HK-2 (cell line): Measurements from ENCODE around the gene APBA1.

Experiments
- DNase-seq: peaks from one replicate; pipeline ENCODE4 v3.0.0-alpha.2; 2018; ENCODE audit not compliant: unreplicated experiment

APBA1 gene

GRCh38 chr9:69526699-69527098, 145.5 kb downstream of the APBA1 start:
- no peak for DNase-seq

DNA sequence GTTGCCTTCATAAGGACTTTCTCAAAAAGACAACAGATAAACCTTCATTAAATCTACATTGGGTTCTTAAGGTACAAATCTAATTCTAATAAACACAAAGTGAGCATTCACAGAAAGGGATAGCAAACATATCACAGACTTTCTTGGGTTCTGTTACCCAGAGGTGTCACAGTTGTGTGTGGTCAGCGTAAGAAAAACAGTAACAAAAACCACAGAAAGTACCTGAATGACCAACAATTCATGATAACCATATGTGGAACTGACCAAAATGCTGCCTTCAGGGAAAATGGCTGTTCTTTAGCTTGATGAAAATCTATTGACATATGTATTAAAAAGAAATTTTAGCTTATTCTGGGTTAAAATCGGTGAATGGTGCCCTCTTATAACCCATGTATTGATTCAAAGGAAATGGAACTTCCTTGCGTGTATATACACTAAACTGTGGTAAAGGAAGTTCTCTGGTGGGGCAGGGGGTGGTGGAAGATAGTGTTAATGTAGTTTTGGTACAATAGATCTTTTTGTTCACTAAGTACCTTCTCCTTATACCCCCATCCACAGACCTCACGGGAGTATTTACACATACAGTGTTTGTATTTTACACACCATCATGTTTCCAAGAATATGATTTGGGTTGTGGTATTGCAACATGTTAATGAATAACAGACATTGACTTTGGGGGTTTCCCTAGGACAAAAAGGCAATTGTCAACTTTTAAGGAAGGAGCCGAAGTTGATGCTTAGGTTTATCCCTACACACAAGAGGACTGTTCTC, 152.5 kb downstream of the APBA1 start:
- no peak for DNase-seq

DNA sequence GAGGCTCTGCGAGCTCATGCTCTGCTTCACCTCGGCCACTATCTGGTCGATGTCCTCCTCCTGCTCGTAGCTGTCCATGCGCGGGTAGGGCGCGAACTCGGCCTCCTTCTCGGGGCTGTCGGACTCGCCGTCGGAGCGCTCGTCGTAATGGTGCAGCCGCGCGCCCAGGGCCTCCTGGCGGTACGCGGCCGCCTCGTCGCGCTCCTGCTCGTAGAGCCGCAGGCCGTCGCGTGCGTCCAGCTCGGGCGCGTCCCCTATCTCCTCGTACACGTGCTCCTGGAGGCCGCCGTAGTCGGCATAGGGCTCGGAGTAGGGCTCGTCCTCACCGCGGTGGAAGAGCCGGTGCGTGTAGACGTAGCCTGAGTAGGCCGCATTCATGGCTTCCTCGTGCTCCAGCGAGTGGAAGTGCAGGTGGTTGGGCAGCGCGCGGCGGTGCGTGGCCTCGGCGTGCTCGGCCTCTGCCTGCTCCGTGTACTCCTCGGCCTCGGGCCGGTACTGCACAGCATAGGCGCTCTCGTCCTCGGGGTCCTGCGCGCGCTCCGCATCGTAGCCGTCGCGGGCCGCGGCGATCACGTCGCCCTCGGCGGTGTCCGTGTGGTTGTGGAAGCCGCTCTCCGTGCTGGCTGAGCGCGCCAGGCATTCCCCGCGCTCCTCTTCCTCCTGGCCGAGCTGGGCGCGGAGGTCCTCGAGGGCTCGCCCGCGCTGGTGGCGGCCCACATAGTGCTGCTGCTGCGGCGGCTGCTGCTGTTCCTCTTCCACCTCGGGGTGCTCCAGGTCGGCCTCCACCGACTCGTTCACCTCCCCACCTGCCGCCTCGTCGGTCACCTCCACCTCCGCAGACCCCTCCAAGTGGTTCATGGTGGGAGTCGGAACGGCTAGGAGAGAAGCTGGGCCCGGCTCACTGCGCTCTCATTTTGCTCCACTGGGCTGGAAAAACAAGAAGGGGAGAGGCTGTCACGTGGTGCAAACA, 155.5 kb downstream of the APBA1 start:
- no peak for DNase-seq

DNA sequence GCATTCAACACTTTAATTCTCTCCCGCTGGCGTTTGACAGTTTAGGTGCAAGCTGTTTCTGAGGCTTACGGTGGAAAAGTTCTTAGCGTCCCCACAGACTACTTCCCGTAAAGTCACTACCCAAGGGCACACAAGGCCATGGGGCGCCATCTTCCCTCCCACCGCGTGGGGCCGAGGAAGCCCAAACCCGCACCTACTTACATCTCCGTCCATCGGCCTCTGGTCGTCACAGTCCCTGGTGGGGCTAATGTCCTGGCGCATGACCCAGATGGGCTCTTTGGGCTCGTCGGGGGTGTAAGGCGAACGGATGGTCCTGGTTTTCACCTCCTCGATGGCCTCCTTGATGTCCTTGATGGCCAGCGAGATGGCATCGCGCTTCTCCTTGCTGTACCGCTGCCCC, 156.4 kb downstream of the APBA1 start:
- DNase-seq: no peak

DNA sequence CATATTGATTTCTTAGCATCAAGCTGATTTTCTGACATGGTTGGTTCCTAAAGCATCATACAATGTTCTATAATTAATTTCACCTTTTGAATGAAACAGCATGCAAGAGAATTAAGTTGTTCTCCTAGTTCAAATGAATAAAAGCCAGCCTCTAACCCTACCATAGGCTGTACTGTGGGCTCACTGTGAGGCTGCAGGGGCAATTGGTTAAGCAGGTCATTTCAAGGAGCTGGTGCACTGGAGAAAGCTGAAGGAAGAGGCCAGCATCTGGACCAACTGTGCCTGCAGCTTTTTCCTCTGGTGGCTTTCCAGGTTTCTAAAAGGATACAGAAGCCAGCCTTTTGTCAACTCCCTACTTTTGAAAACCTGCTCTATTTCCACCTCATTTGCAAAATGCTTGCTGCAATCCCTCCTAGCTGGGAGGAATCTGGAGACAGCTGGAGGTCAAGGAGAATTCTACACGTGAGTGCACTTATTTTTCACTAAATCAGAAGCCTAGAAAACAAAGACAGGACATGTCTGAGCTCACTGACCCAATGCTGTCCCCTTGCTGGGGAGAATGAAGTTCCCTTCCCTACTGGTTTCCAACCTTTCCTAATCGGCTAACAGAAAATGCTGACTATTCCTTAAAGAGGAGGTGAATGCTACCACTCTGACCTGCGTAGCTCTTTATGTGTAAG, 158.9 kb downstream of the APBA1 start:
- no peak for DNase-seq

DNA sequence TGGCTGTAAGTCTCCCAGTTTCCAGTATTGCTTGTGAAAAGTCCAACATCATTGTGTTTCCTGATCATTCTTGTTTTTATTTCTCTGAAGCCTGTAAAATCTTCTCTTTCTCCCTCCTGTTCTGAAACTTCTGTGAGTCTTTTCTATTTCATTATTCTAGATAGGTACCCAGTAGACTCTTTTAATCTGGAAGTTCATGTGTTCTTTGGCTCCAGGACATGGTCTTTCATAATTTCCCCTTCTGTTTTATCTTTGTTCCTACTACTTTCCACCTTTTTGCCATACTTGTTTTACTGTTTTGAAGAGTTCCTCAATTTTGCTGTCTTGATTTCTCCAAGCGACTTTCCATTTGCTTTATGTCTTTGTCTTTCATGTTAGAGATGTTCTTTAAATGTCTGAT, 168.1 kb downstream of the APBA1 start:
- no peak for DNase-seq

DNA sequence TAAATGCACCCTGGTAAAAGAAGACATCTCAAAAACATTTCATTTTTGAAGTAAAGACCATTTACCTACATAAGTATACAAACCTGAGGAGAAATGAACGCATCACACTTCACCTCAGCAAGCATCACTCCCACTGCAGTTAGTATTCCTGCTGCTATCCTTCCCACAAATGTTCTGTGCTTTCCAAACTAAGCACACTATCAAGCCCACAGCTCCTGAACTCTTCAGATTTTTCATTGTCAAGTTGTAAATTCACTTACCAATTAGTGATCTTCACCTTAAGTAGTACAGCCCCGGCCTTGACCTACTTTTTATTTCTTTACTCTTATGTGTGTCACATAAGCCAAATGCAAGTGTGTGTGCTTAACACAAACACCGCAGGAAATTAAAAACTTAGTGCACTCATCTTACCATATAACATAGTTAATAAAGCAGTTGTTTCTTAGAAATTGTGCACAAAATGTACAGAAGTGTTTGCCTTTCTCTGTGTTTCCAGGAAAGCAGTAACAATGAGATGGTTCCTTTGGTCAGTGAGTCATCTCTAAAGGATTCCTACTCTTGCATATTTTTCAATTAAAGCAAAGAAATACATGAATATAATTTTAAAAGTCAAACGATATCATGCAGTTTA, 169.4 kb downstream of the APBA1 start:
- no peak for DNase-seq

- DNase-seq: no peak
Observed at GRCh38 chr9:69500896-69501295, 171.3 kb downstream of the APBA1 start.

DNA sequence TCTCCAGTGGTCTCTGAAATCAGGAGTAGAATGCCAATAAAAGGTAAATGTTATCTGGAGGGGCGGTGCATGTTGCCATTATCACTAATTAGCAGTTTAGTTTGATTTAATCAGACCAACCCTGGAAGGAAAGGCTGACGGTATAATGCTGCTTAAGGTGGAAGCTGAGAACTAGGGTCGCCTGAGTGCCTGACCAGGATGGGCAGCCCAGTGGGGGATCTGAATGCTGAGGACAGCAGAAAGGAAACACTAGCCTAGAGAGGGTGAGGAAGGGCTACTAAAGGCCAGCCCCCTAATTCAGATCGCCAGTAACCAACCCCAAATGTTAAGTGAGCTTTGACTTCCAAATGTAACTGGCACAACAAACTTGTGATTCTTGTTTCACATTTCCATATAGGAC, 172.2 kb downstream of the APBA1 start:
- DNase-seq: no peak

GRCh38 chr9:69499407-69499806, 172.8 kb downstream of the APBA1 start:
- no peak for DNase-seq

DNA sequence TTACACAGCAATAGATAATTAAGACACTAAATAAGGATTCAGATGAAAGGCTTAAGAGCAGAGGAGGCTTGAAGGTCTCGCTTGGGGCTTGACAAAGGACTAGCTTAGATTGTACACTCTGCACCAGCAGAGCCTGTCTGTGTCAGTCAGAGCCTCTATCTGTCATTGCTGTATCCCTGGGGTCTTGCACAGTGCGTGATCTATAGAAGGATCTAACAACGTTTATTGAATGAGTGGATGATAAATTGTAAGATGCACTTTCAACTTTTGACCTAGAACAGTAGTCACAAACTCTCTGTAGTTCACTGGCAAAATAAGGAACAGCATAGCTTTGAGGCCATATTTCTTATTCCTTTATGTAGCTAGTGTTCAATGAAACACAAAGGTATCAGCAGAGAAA, 173.7 kb downstream of the APBA1 start:
- no peak for DNase-seq

DNA sequence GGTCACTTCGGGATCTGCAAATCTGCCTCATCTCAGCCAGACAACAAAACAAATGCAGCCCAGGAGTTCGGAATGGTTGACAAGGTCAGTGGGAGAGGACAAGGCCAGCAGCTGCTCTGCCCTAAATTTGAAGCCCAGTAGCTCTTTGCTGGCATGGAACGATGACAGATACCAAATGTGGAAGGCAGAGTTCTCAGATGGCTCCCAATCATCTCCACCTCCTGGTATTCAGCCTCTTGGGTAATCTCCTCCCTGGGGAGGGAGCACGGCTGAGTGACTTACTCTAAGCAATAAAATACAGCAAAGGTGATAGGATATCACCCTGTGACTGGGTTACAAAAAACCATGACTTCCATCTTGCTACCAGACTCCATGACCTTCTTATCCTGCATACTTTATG, 174.4 kb downstream of the APBA1 start:
- no peak for DNase-seq

GRCh38 chr9:69496846-69497450, 175.2 kb downstream of the APBA1 start:
- DNase-seq: no peak

- no peak for DNase-seq
Observed at GRCh38 chr9:69495296-69495695, 176.9 kb downstream of the APBA1 start.

DNA sequence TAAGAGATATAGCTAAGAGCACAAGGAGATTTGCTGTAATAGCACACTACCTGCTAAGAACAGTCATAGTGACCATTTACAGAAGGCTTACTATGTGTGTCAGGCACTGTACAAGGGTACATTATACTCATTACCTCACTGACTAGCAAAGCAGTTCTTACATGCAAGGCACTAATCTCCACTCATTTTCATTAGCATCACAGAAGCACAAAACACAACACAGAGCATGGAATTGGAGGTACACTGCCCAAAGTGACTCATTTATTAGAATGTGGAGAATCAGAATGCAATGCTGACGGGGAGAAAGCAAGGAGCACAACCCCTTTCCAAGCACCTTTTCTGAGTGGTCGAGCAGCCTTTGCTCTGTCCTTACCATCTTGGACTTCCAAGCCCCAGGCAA, 177.4 kb downstream of the APBA1 start:
- DNase-seq: no peak

DNA sequence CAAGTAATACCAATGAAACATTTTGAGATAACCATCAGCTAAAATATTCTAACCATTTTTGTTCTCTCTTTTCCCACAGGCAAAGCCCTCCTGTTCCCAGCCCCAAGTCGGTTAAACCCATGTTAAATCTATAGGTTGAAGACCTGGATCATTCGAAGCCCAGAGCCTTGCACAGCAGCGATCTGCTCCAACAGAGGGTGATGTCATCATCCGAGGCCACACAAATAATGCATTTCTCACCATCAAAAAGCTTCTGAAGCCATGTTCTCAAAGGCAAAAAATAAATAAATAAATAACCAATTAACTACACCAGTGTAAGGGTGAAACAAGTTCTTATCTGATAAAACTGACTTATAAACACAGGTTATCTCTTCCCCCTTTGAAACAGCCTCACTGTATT, 178.0 kb downstream of the APBA1 start:
- DNase-seq: no peak

DNA sequence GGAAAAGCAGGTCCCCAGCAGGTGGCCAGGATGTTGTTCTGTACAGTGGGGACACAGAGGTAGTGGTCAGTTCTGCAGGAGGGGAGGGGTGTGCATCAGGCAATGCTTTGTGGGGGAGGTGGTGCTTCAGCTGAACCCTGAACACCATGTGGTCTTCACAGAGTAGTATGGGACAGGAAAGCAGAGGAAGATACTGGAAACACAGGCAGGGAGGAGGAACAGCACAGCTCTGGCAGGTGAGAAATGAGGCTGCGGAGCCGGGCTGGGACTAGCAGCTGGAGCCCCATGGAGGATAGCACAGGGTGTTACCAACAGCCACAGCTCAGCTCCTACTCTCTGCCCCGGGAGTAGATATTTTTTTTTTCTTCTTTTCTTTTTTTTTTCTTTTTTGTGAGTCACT, 185.7 kb downstream of the APBA1 start:
- DNase-seq: no peak

DNA sequence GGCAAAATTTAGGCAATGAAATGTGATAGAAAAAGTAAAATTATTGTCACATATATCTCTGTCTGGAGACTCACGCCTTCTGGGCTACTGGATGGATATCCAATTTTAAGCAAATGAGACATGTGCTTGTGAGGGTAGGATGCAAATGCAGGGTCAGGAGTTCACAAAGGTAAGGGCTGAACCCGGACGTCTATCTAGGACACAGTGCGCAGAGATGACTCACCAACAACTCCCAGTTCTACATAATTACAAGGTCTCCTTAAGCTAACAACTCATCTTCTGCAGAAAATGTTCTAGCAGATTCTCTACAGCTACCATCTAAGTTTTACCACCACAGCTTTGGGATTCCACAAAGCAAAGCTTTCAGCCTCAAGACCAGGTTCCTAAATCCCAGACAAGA, 186.7 kb downstream of the APBA1 start:
- no peak for DNase-seq

DNA sequence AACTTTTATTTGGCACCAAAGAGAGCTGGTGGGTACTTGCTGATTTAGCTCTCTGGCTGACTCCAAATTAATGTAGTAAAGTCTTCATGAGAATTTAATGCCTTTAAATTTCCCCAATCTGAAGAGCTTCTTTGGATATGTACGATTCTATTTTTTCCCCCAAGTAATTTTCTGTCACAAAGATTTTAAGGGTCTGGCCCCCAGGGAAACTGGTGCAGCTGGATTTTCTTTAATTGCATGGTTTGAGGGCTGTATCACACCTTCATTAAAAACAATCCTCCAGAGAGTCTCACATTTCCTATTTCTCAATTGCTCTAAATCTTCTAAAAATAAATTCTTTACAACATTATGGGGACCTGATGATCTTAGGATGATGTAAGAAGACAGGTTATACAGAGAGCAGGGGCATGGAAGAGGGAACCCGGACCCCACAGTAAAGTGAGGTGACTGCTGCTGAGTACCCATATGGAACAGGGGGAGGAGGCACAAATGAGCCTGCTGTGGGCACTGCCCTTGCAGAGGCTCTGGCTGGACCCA, 188.2 kb downstream of the APBA1 start:
- DNase-seq: no peak

GRCh38 chr9:69476797-69477196, 195.4 kb downstream of the APBA1 start:
- DNase-seq: no peak

GRCh38 chr9:69476016-69476415, 196.2 kb downstream of the APBA1 start:
- no peak for DNase-seq
